ENCODE data around the gene NDUFB1.

DNA sequence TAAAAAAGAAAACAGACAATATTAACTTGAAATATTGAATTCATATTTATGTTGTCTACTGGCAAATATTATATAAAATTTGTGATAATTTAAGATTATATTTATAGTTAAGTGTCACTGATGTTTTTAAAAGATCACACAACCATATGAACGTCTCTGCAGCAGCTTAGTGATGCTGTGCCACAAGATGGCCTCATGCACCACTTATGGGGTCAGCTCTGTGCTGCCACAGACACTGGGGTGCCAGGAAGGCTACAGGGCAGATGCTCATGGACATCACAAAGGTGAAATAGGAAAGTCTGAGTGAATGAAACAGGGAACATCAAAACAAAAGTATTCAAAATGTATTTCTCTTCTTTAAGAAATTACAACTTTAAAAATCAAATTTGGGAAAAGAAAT, 28.2 kb downstream of the NDUFB1 start:
- TF ChIP-seq POLR2A (IDR thresholded peaks at IDR 0.05) (no peak), CTCF (IDR thresholded peaks at IDR 0.05) (no peak)

Measured in esophagus squamous epithelium (tissue), 4 donors.